H9 (cell line): ENCODE measurements around the gene CABLES2. TPM values are rescaled to one million over a fixed set of nuclear protein-coding genes. Genes with fewer than 3 reads are reported as not detected.

Experiments
- DNase-seq: peaks from one replicate; pipeline ENCODE4 v3.0.0-alpha.2; 2017
- H2AFZ ChIP-seq: one replicate; pipeline ENCODE4 v1.6.1; 2013; ENCODE audit warnings: mild to moderate bottlenecking, low read length, control low read depth, moderate library complexity
- H2AK5ac ChIP-seq: 2 replicates; pipeline ENCODE4 v1.6.1; 2013; ENCODE audit warnings: low read length, control low read depth, mixed read lengths; ENCODE audit not compliant: insufficient read length
- H2BK120ac ChIP-seq: one replicate; pipeline ENCODE4 v1.6.1; 2013; ENCODE audit warnings: low read depth, mild to moderate bottlenecking, low read length, control low read depth, inconsistent platforms; ENCODE audit not compliant: poor library complexity, severe bottlenecking
- H2BK12ac ChIP-seq: 2 replicates; pipeline ENCODE4 v1.6.1; 2013; ENCODE audit warnings: low read length, control low read depth, mixed read lengths, low read depth; ENCODE audit not compliant: insufficient read length
- H2BK15ac ChIP-seq: 2 replicates; pipeline ENCODE4 v1.6.1; 2013; ENCODE audit warnings: low read depth, low read length, control low read depth
- H2BK20ac ChIP-seq: one replicate; pipeline ENCODE4 v1.6.1; 2013; ENCODE audit warnings: low read depth, mild to moderate bottlenecking, low read length, control low read depth, inconsistent platforms; ENCODE audit not compliant: poor library complexity, severe bottlenecking
- H2BK5ac ChIP-seq: 2 replicates; pipeline ENCODE4 v1.6.1; 2013; ENCODE audit warnings: low read length, control low read depth, mixed read lengths; ENCODE audit not compliant: insufficient read length
- H3K14ac ChIP-seq: 2 replicates; pipeline ENCODE4 v1.6.1; 2013; ENCODE audit warnings: low read length, control low read depth; ENCODE audit not compliant: insufficient read depth
- H3K18ac ChIP-seq: 2 replicates; pipeline ENCODE4 v1.6.1; 2013; ENCODE audit warnings: low read depth, mild to moderate bottlenecking, mixed read lengths, low read length, control low read depth; ENCODE audit not compliant: insufficient read length
- H3K23ac ChIP-seq: 2 replicates; pipeline ENCODE4 v1.6.1; 2013; ENCODE audit warnings: low read length, control low read depth, mixed read lengths, low read depth; ENCODE audit not compliant: insufficient read length
- H3K23me2 ChIP-seq: 2 replicates; pipeline ENCODE4 v1.6.1; 2013; ENCODE audit warnings: low read depth, mild to moderate bottlenecking, mixed read lengths, low read length, control low read depth; ENCODE audit not compliant: insufficient read length, poor library complexity, severe bottlenecking
- H3K27ac ChIP-seq: 2 replicates; pipeline ENCODE4 v1.5.1; 2013; ENCODE audit warnings: low read length, control low read depth, mixed read lengths, low read depth; ENCODE audit not compliant: insufficient read length
- H3K27me3 ChIP-seq: 2 replicates; pipeline ENCODE4 v1.6.1; 2013; ENCODE audit warnings: low read length, control low read depth, inconsistent platforms; ENCODE audit not compliant: insufficient read depth
- H3K4ac ChIP-seq: 2 replicates; pipeline ENCODE4 v1.6.1; 2013; ENCODE audit warnings: low read depth, mild to moderate bottlenecking, control low read depth, inconsistent platforms, low read length, moderate library complexity
- H3K4me1 ChIP-seq: 2 replicates; pipeline ENCODE4 v1.6.1; 2013; ENCODE audit warnings: low read length, control low read depth, inconsistent platforms; ENCODE audit not compliant: insufficient read depth
- H3K4me2 ChIP-seq: 2 replicates; pipeline ENCODE4 v1.6.1; 2013; ENCODE audit warnings: low read length, control low read depth, mixed read lengths; ENCODE audit not compliant: insufficient read length, insufficient read depth
- H3K56ac ChIP-seq: 2 replicates; pipeline ENCODE4 v1.6.1; 2013; ENCODE audit warnings: low read depth, mild to moderate bottlenecking, mixed read lengths, low read length, control low read depth; ENCODE audit not compliant: insufficient read length
- H3K79me1 ChIP-seq: 2 replicates; pipeline ENCODE4 v1.6.1; 2013; ENCODE audit warnings: low read depth, mild to moderate bottlenecking, moderate library complexity, low read length, control low read depth, inconsistent platforms; ENCODE audit not compliant: insufficient read depth, poor library complexity, severe bottlenecking
- H3K79me2 ChIP-seq: 2 replicates; pipeline ENCODE4 v1.6.1; 2013; ENCODE audit warnings: low read length, control low read depth, inconsistent platforms; ENCODE audit not compliant: insufficient read depth
- H3K9ac ChIP-seq: 2 replicates; pipeline ENCODE4 v1.6.1; 2013; ENCODE audit warnings: low read length, control low read depth, mixed read lengths; ENCODE audit not compliant: insufficient read length; ENCODE audit errors: extremely low read depth
- H3K9me3 ChIP-seq: one replicate; pipeline ENCODE4 v1.6.1; 2013; ENCODE audit warnings: low read depth, low read length, inconsistent platforms; ENCODE audit not compliant: control insufficient read depth
- H3T11ph ChIP-seq: one replicate; pipeline ENCODE4 v1.6.1; 2013; ENCODE audit warnings: mild to moderate bottlenecking, low read length, control low read depth, inconsistent platforms
- H4K20me1 ChIP-seq: one replicate; pipeline ENCODE4 v1.6.1; 2013; ENCODE audit not compliant: control insufficient read depth, insufficient read length, insufficient read depth
- H4K5ac ChIP-seq: 2 replicates; pipeline ENCODE4 v1.6.1; 2013; ENCODE audit warnings: low read depth, mild to moderate bottlenecking, mixed read lengths, low read length, control low read depth; ENCODE audit not compliant: insufficient read length
- H4K8ac ChIP-seq: replicated peaks from 2 replicates; pipeline ENCODE4 v1.6.1; 2013; ENCODE audit warnings: low read length, control low read depth, mixed read lengths, low read depth; ENCODE audit not compliant: insufficient read length
- H4K91ac ChIP-seq: 2 replicates; pipeline ENCODE4 v1.6.1; 2013; ENCODE audit warnings: low read depth, mild to moderate bottlenecking, moderate library complexity, mixed read lengths, low read length, control low read depth; ENCODE audit not compliant: insufficient read length
- H3K27ac Mint-ChIP-seq, 3 experiments: 2 replicates in 2 of 3; 3 replicates in 1 of 3; pipeline ENCODE4 v1.8.0; 2020 to 2021; ENCODE audit warnings: mixed read lengths in 3 of 3, mild to moderate bottlenecking in 1 of 3, moderate library complexity in 1 of 3
- H3K27me3 Mint-ChIP-seq: 2 replicates; pipeline ENCODE4 v1.8.0; 2021; ENCODE audit warnings: low read depth, mild to moderate bottlenecking, moderate library complexity, mixed read lengths
- H3K36me3 Mint-ChIP-seq, 3 experiments: 2 replicates in 2 of 3; 3 replicates in 1 of 3; pipeline ENCODE4 v1.8.0; 2020 to 2021; ENCODE audit warnings: low read depth in 3 of 3, mixed read lengths in 3 of 3; ENCODE audit not compliant: insufficient read depth in 1 of 3
- H3K4me1 Mint-ChIP-seq, 2 experiments: 2 replicates each; pipeline ENCODE4 v1.8.0; 2020; ENCODE audit warnings: mixed read lengths in 2 of 2
- H3K4me3 Mint-ChIP-seq, 2 experiments: 2 replicates in 1 of 2; 3 replicates in 1 of 2; pipeline ENCODE4 v1.8.0; 2020 to 2021; ENCODE audit warnings: mild to moderate bottlenecking in 2 of 2, mixed read lengths in 2 of 2, moderate library complexity in 1 of 2
- H3K9me3 Mint-ChIP-seq, 2 experiments: 2 replicates in 1 of 2; 3 replicates in 1 of 2; pipeline ENCODE4 v1.8.0; 2020; ENCODE audit warnings: mild to moderate bottlenecking in 2 of 2, mixed read lengths in 2 of 2, moderate library complexity in 1 of 2
- WGBS: extraction: QIAGEN DNeasy Blood & Tissue Kit; methylation state at CpG from one replicate; pipeline ENCODE4 v1.1.7; 2013; ENCODE audit warnings: missing lambda C conversion rate, low lambda C conversion rate, mixed read lengths; ENCODE audit not compliant: insufficient read length; ENCODE audit errors: extremely low coverage; 5-methylcytosine and 5-hydroxymethylcytosine counted together
- total RNA-seq: library from RNA; stranded (reverse); gene quantifications from 2 replicates; pipeline ENCODE4 v1.2.1, GENCODE V29; 2021
- TF ChIP-seq, protein P1 (sequence below): fragments of 200-600 bp; sonication (generic); conservative IDR thresholded peaks from 3 replicates; pipeline ENCODE4 v1.8.0; 2021; ENCODE audit warnings: antibody characterized with exemption, mild to moderate bottlenecking

CABLES2 gene
- total RNA-seq, 1 experiment from 2014 or later: 10.8 TPM

- H3K9ac ChIP-seq: no peak overlapping the region
- TF ChIP-seq, protein P1, sequence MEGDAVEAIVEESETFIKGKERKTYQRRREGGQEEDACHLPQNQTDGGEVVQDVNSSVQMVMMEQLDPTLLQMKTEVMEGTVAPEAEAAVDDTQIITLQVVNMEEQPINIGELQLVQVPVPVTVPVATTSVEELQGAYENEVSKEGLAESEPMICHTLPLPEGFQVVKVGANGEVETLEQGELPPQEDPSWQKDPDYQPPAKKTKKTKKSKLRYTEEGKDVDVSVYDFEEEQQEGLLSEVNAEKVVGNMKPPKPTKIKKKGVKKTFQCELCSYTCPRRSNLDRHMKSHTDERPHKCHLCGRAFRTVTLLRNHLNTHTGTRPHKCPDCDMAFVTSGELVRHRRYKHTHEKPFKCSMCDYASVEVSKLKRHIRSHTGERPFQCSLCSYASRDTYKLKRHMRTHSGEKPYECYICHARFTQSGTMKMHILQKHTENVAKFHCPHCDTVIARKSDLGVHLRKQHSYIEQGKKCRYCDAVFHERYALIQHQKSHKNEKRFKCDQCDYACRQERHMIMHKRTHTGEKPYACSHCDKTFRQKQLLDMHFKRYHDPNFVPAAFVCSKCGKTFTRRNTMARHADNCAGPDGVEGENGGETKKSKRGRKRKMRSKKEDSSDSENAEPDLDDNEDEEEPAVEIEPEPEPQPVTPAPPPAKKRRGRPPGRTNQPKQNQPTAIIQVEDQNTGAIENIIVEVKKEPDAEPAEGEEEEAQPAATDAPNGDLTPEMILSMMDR: no peak
- H4K20me1 ChIP-seq: no peaks in the 10 kb centered on the region
- no peak overlapping the region for H2BK12ac ChIP-seq
- no peak overlapping the region for H4K5ac ChIP-seq
- no peak overlapping the region for H4K8ac ChIP-seq
- H3K4me1 Mint-ChIP-seq: peaks cover 0 to 5% of the 10 kb centered on the region in 2 experiments; a peak in 1 of 4 replicates
- no peak overlapping the region for H2BK120ac ChIP-seq
- H3K14ac ChIP-seq: no peak overlapping the region; the same call in 1 of the 2 replicates
- no peaks in the 10 kb centered on the region for H3K36me3 Mint-ChIP-seq
- H3K27ac Mint-ChIP-seq: no peak overlapping the region
- no peaks in the 10 kb centered on the region for H3K79me1 ChIP-seq
- H3K27ac ChIP-seq: no peak overlapping the region
- H4K91ac ChIP-seq: no peak overlapping the region
- H3K27me3 ChIP-seq: no peaks in the 10 kb centered on the region
- H3K23me2 ChIP-seq: no peaks in the 10 kb centered on the region
- no peak overlapping the region for H3K4me3 Mint-ChIP-seq
- no peak overlapping the region for H3T11ph ChIP-seq
- WGBS: no CpG with 5 or more reads among the region's 24 CpGs
- H3K4me2 ChIP-seq: no peak overlapping the region
- H3K4me1 ChIP-seq: no peaks in the 10 kb centered on the region
- no peaks in the 10 kb centered on the region for H3K9me3 ChIP-seq
- H2BK15ac ChIP-seq: no peak overlapping the region
- no peak overlapping the region for H3K56ac ChIP-seq
- H3K79me2 ChIP-seq: no peaks in the 10 kb centered on the region
- H2AFZ ChIP-seq: no peak overlapping the region
- no peak overlapping the region for H3K18ac ChIP-seq
- DNase-seq: no peak
- H2BK5ac ChIP-seq: no peak overlapping the region
- H2BK20ac ChIP-seq: no peak overlapping the region
- H3K9me3 Mint-ChIP-seq: no peaks in the 10 kb centered on the region
- H3K23ac ChIP-seq: no peak overlapping the region
- peaks cover 17% of the 10 kb centered on the region for H3K27me3 Mint-ChIP-seq
- H2AK5ac ChIP-seq: no peak overlapping the region
- H3K4ac ChIP-seq: no peak overlapping the region
Observed at GRCh38 chr20:62411479-62412193, 4.6 kb upstream of the CABLES2 start.
